A673 (cell line): ENCODE data around the gene SMAP2. TPM values are rescaled to one million over a fixed set of nuclear protein-coding genes. Genes with fewer than 3 reads are reported as not detected.

Source experiments
- BruUV-seq: library from RNA; stranded (reverse); fragments of 400-500 nt; replicated peaks from 2 replicates; lab custom pipeline; 2021; lab: Mats Ljungman, UMichigan
- CTCF ChIA-PET: fragments of 300-600 bp; sonication (Branson Sonifier 250); formaldehyde crosslinking; loops from one replicate; lab custom pipeline; 2022; ENCODE audit warnings: antibody characterized with exemption; lab: Charles Lee
- POLR2A ChIA-PET: fragments of 300-600 bp; sonication (Branson Sonifier 250); formaldehyde crosslinking; loops from one replicate; lab custom pipeline; 2022; ENCODE audit warnings: antibody characterized with exemption; ENCODE audit not compliant: low non-redundant PET; lab: Charles Lee
- DNase-seq: peaks from one replicate; pipeline ENCODE4 v3.0.0-alpha.2; 2015; ENCODE audit warnings: low spot score
- H3K27ac ChIP-seq: fragments of 200-600 bp; sonication (generic); 2 replicates; pipeline ENCODE4 v1.5.1; 2016; ENCODE audit warnings: mixed run types, low read depth, mild to moderate bottlenecking, mixed read lengths, antibody characterized with exemption, low read length; ENCODE audit not compliant: poor library complexity, severe bottlenecking
- H3K27me3 ChIP-seq: fragments of 200-600 bp; sonication (generic); replicated peaks from 2 replicates; pipeline ENCODE4 v1.6.1; 2017; ENCODE audit warnings: mixed run types, low read depth, mild to moderate bottlenecking, mixed read lengths, antibody characterized with exemption, low read length; ENCODE audit not compliant: insufficient read depth, poor library complexity
- H3K36me3 ChIP-seq: fragments of 200-600 bp; sonication (generic); 2 replicates; pipeline ENCODE4 v1.6.1; 2016; ENCODE audit warnings: mixed run types, mild to moderate bottlenecking, mixed read lengths, antibody characterized with exemption, low read length; ENCODE audit not compliant: insufficient read depth, poor library complexity, severe bottlenecking
- H3K4me1 ChIP-seq: fragments of 200-600 bp; sonication (generic); 2 replicates; pipeline ENCODE4 v1.6.1; 2017; ENCODE audit warnings: mixed run types, mild to moderate bottlenecking, mixed read lengths, antibody characterized with exemption, low read length; ENCODE audit not compliant: insufficient read depth, poor library complexity, severe bottlenecking
- H3K4me3 ChIP-seq: fragments of 200-600 bp; sonication (generic); 2 replicates; pipeline ENCODE4 v1.5.1; 2016; ENCODE audit warnings: low read depth, mixed run types, mild to moderate bottlenecking, mixed read lengths, low read length; ENCODE audit not compliant: poor library complexity, severe bottlenecking
- H3K9me3 ChIP-seq: fragments of 200-600 bp; sonication (generic); 2 replicates; pipeline ENCODE4 v1.6.1; 2016; ENCODE audit warnings: mixed run types, low read depth, mild to moderate bottlenecking, mixed read lengths, antibody characterized with exemption, low read length; ENCODE audit not compliant: poor library complexity, severe bottlenecking
- CTCF ChIP-seq: fragments of 300-800, 200-600 bp; sonication (generic); conservative IDR thresholded peaks from 2 replicates; pipeline ENCODE4 v1.5.1; 2017; ENCODE audit warnings: low read depth, mild to moderate bottlenecking, antibody characterized with exemption, low read length, moderate library complexity, mixed read lengths
- EZH2 ChIP-seq: fragments of 200-600 bp; sonication (generic); IDR thresholded peaks from 2 replicates; pipeline ENCODE4 v1.6.1; 2017; ENCODE audit warnings: borderline replicate concordance, low read depth, mild to moderate bottlenecking, mixed read lengths, antibody characterized with exemption, low read length; ENCODE audit not compliant: poor library complexity, severe bottlenecking
- intact Hi-C: fragments of 100-400 bp; cut with micrococcal nuclease; formaldehyde crosslinking; loops from one replicate; pipeline ENCODE4 v1.10.0; 2022; ENCODE audit not compliant: unreplicated experiment
- total RNA-seq: library from RNA; stranded (reverse); gene quantifications from 2 replicates; pipeline ENCODE4 v1.2.3, GENCODE V29; 2021

The SMAP2 gene
- total RNA-seq, 1 experiment from 2014 or later = 58.5 TPM

GRCh38 chr1:40397258-40397657 is 23.7 kb downstream of the SMAP2 start:
- DNase-seq = no peak
- Histone ChIP-seq H3K9me3 (peaks cover 4% of the 10 kb centered on the region), H3K4me3 (no peak overlapping the region), H3K27ac (no peak overlapping the region), H3K36me3 (no peaks in the 10 kb centered on the region), H3K4me1 (peaks cover 11% of the 10 kb centered on the region), H3K27me3 (no peaks in the 10 kb centered on the region)
- intact Hi-C loops = no loop called here
- ChIA-PET CTCF (no interaction called here), POLR2A (no interaction called here)
- TF ChIP-seq CTCF (no peak), EZH2 (no peak)
- no TSS peak for BruUV-seq

DNA sequence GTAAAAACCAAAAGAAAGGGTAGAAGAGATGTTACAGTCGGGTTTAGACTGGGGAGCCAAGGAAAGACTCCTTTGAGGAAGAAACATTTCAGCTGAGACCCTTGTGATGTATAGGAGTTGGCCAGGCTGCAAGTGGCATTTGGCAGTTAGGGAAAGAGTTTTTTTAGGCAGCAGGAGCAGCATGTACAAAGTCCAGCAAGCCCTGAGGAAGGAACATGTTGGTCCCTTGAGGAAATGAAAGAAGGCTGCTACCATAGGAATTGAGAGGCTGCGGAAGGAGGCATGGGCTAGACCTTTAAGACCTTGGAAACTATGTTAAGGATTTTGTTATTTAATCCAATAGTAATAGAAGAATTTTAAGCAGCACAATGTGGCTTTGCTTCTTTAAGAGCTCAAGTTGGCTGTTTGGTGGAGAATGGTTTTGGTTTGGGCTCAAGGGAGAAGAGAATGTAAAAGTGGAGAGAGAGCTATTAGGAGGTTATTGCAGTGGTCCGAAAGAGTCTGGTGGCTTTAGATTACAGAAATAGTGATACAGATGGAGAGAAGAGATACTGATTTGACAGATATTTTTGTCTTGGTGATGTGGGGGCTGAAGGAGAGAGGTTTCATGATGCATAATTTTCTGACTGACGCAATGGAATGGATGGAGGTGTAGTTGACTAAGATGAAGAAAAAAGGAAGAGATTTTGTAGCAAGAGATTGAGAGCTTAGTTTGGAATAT is 26.6 kb downstream of the SMAP2 start:
- Histone ChIP-seq H3K36me3 (no peaks in the 10 kb centered on the region), H3K27me3 (no peaks in the 10 kb centered on the region), H3K27ac (no peak overlapping the region), H3K4me1 (peaks cover 14% of the 10 kb centered on the region), H3K9me3 (peaks cover 4% of the 10 kb centered on the region), H3K4me3 (no peak overlapping the region)
- no peak for DNase-seq
- TF ChIP-seq CTCF (no peak), EZH2 (no peak)
- BruUV-seq = no TSS peak
- intact Hi-C loops = loop anchor here (5.0 to 10.0 kb wide), 3 partner anchors 83 to 315 kb away; partner anchors contain the start of genes COL9A2 and ZMPSTE24
- ChIA-PET POLR2A (no interaction called here), CTCF (interaction anchor here (0.6 kb wide), 1 partner anchor 14 kb away, joined by 3 read pairs; no protein-coding TSS in a partner anchor)

GRCh38 chr1:40401473-40402201 is 28.1 kb downstream of the SMAP2 start:
- ChIA-PET POLR2A (interaction anchor here (0.6 kb wide), 1 partner anchor 18 kb away, joined by 6 read pairs; no protein-coding TSS in a partner anchor), CTCF (no interaction called here)

More at GRCh38 chr1:40401473-40402201, 28.1 kb downstream of the SMAP2 start:
- no peak for TF ChIP-seq CTCF
- TF ChIP-seq EZH2 = no peak
- Histone ChIP-seq H3K4me3 (no peak overlapping the region), H3K9me3 (no peaks in the 10 kb centered on the region), H3K27me3 (no peaks in the 10 kb centered on the region), H3K27ac (no peak overlapping the region), H3K4me1 (peaks cover 18% of the 10 kb centered on the region), H3K36me3 (no peaks in the 10 kb centered on the region)
- intact Hi-C loops = loop anchor here (5.0 to 10.0 kb wide), 3 partner anchors 84 to 317 kb away; partner anchors contain the start of genes COL9A2 and ZMPSTE24
- BruUV-seq = no TSS peak
- DNase-seq = no peak
